SK-N-MC (cell line): ENCODE results near the gene PLPP4.

Experiments used
- EZH2 ChIP-seq: fragments of 200-600 bp; sonication (generic); IDR thresholded peaks from one replicate; pipeline ENCODE4 v1.6.1; 2017; ENCODE audit warnings: antibody characterized with exemption
- FOXP2 ChIP-seq: optimal IDR thresholded peaks from 2 replicates; pipeline ENCODE3; 2011; ENCODE audit warnings: mild to moderate bottlenecking, moderate library complexity; ENCODE audit not compliant: insufficient read depth; ENCODE audit errors: extremely low read length, control extremely low read depth
- POLR2AphosphoS5 ChIP-seq: IDR thresholded peaks from 2 replicates; pipeline ENCODE4 v1.6.1; 2012; ENCODE audit warnings: mild to moderate bottlenecking, low read depth, low read length, borderline replicate concordance

- TF ChIP-seq POLR2AphosphoS5 = no peak
- TF ChIP-seq EZH2 = no peak
- TF ChIP-seq FOXP2 = no peak
Observed at GRCh38 chr10:120453886-120454285, 3.1 kb upstream of the PLPP4 start.
